Loucy (cell line): ENCODE data around the gene VTN.

Experiments used
- H2AFZ ChIP-seq: fragments of 200-600 bp; sonication (generic); 2 replicates; pipeline ENCODE4 v1.6.0; 2016; ENCODE audit warnings: antibody characterized with exemption, mild to moderate bottlenecking, low read length, moderate library complexity
- H3F3A ChIP-seq: fragments of 200-600 bp; 2 replicates; pipeline ENCODE4 v1.6.0; 2016; ENCODE audit warnings: antibody characterized with exemption, low read depth, mild to moderate bottlenecking
- H3K27me3 ChIP-seq: fragments of 200-600 bp; sonication (generic); 2 replicates; pipeline ENCODE4 v1.6.1; 2014; ENCODE audit warnings: low read length, mild to moderate bottlenecking; ENCODE audit not compliant: insufficient read depth, poor library complexity, severe bottlenecking
- H3K36me3 ChIP-seq: fragments of 200-600 bp; sonication (generic); 2 replicates; pipeline ENCODE4 v1.6.1; 2016; ENCODE audit warnings: low read length; ENCODE audit not compliant: insufficient read depth
- H3K4me1 ChIP-seq: fragments of 200-600 bp; sonication (generic); 2 replicates; pipeline ENCODE4 v1.5.1; 2014; ENCODE audit warnings: low read length, mild to moderate bottlenecking; ENCODE audit not compliant: insufficient read depth, poor library complexity, severe bottlenecking
- H3K4me2 ChIP-seq: fragments of 200-600 bp; sonication (generic); 2 replicates; pipeline ENCODE4 v1.6.0; 2014; ENCODE audit warnings: antibody characterized with exemption, low read length, low read depth, mild to moderate bottlenecking; ENCODE audit not compliant: poor library complexity, severe bottlenecking
- H3K4me3 ChIP-seq: fragments of 200-600 bp; sonication (generic); 2 replicates; pipeline ENCODE4 v1.5.1; 2014; ENCODE audit warnings: low read length, mild to moderate bottlenecking, mixed read lengths; ENCODE audit not compliant: poor library complexity, severe bottlenecking
- H3K79me2 ChIP-seq: fragments of 200-600 bp; sonication (generic); 2 replicates; pipeline ENCODE4 v1.6.1; 2014; ENCODE audit warnings: low read length; ENCODE audit not compliant: insufficient read depth
- H3K9ac ChIP-seq: fragments of 200-600 bp; sonication (generic); 2 replicates; pipeline ENCODE4 v1.6.0; 2014; ENCODE audit warnings: mild to moderate bottlenecking, low read depth, low read length, moderate library complexity; ENCODE audit not compliant: poor library complexity, severe bottlenecking
- H3K9me2 ChIP-seq: fragments of 200-600 bp; sonication (generic); replicated peaks from 2 replicates; pipeline ENCODE4 v1.6.1; 2016; ENCODE audit warnings: low read depth, low read length, mixed read lengths
- H3K9me3 ChIP-seq: fragments of 200-600 bp; sonication (generic); 2 replicates; pipeline ENCODE4 v1.6.1; 2014; ENCODE audit warnings: mild to moderate bottlenecking, antibody characterized with exemption, low read length, low read depth; ENCODE audit not compliant: insufficient read depth
- H4K20me1 ChIP-seq: fragments of 200-600 bp; sonication (generic); 2 replicates; pipeline ENCODE4 v1.6.0; 2014; ENCODE audit warnings: antibody characterized with exemption, low read length, mild to moderate bottlenecking; ENCODE audit not compliant: insufficient read depth, poor library complexity, severe bottlenecking
- EZH2phosphoT487 ChIP-seq: fragments of 200-600 bp; IDR thresholded peaks from 2 replicates; pipeline ENCODE4 v1.6.1; 2018; ENCODE audit warnings: antibody characterized with exemption, mild to moderate bottlenecking, moderate library complexity, borderline replicate concordance
- TF ChIP-seq, protein P1 (sequence below): fragments of 200-600 bp; sonication (generic); conservative IDR thresholded peaks from 2 replicates; pipeline ENCODE4 v1.5.1; 2014; ENCODE audit warnings: mild to moderate bottlenecking, antibody characterized with exemption, low read length

Gene VTN

DNA sequence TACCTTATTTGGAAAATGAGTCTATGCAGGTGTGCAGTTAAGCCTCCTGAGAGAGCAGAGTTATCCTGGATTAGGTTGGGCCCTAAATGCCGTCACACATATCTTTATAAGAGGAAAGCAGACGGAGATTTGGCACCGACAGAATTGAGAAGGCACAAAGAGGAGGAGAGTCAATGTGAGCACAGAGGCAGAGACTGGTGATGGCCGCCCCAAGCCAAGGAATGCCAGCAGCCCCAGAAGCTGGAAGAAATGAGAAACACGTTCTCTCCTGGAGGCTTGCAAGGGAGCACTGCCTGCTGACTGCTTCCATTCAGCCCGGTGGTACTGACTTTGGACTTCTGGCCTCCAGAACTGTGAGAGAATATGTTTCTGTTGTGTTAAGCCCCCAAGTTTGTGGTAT lies 32.7 kb upstream of the VTN start:
- no peaks in the 10 kb centered on the region for H3K4me1 ChIP-seq
- TF ChIP-seq, protein P1, sequence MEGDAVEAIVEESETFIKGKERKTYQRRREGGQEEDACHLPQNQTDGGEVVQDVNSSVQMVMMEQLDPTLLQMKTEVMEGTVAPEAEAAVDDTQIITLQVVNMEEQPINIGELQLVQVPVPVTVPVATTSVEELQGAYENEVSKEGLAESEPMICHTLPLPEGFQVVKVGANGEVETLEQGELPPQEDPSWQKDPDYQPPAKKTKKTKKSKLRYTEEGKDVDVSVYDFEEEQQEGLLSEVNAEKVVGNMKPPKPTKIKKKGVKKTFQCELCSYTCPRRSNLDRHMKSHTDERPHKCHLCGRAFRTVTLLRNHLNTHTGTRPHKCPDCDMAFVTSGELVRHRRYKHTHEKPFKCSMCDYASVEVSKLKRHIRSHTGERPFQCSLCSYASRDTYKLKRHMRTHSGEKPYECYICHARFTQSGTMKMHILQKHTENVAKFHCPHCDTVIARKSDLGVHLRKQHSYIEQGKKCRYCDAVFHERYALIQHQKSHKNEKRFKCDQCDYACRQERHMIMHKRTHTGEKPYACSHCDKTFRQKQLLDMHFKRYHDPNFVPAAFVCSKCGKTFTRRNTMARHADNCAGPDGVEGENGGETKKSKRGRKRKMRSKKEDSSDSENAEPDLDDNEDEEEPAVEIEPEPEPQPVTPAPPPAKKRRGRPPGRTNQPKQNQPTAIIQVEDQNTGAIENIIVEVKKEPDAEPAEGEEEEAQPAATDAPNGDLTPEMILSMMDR: no peak
- TF ChIP-seq EZH2phosphoT487: no peak

DNA sequence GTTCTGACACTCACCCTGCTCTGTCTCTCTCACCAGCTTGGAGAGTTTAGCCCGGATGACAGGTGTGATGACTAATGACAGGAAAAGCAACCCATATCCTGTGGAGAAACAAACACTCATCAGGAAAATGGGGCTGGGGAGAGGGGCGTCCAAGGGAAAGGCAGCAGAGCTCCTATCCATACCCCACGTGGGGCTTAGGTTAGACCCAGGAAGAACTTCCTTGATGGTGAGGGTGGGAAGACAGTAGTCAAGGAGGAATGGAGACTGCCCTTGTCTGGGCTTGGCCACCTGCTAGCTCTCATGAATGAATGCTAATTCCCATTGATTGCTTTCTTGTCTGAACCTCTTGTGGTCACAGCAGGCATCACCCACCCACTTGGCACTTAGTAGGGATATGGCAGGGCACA lies 32.1 kb upstream of the VTN start:
- Histone ChIP-seq H2AFZ (no peak overlapping the region), H3F3A (no peaks in the 10 kb centered on the region), H3K9me3 (no peaks in the 10 kb centered on the region), H3K27me3 (no peaks in the 10 kb centered on the region), H3K36me3 (no peaks in the 10 kb centered on the region), H3K9ac (no peak overlapping the region), H3K4me2 (no peak overlapping the region), H3K4me1 (no peaks in the 10 kb centered on the region), H3K79me2 (no peaks in the 10 kb centered on the region), H3K9me2 (no peaks in the 10 kb centered on the region), H3K4me3 (no peak overlapping the region), H4K20me1 (no peaks in the 10 kb centered on the region)
- TF ChIP-seq EZH2phosphoT487: no peak
- TF ChIP-seq, protein P1: no peak

More for the DNA sequence above, 32.7 kb upstream of the VTN start:
- no peaks in the 10 kb centered on the region for H3K36me3 ChIP-seq
- H3K27me3 ChIP-seq: no peaks in the 10 kb centered on the region
- H3F3A ChIP-seq: no peaks in the 10 kb centered on the region
- no peaks in the 10 kb centered on the region for H3K9me2 ChIP-seq
- H4K20me1 ChIP-seq: no peaks in the 10 kb centered on the region
- H3K9ac ChIP-seq: no peak overlapping the region
- H3K4me2 ChIP-seq: no peak overlapping the region
- no peak overlapping the region for H3K4me3 ChIP-seq
- no peaks in the 10 kb centered on the region for H3K79me2 ChIP-seq
- no peaks in the 10 kb centered on the region for H3K9me3 ChIP-seq
- no peak overlapping the region for H2AFZ ChIP-seq

DNA sequence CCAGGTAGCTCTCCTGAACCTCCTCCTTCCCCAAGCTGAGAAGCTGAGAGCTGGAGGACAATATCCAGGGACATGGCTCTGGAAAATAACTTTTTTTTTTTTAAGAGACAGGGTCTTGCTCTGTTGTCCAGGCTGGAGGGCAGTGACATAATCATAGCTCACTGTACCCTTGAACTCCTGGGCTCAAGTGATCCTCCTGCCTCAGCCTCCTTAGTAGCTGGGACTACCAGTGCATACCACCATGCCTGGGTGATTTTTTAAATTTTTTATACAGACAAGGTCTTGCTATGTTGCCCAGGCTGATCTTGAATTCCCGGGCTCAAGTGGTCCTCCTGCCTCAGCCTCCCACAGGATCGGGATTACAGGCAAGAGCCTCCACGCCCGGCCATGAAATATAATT lies 29.7 kb upstream of the VTN start:
- no peaks in the 10 kb centered on the region for H3F3A ChIP-seq

More for the DNA sequence above, 29.7 kb upstream of the VTN start:
- no peaks in the 10 kb centered on the region for H3K27me3 ChIP-seq
- H3K4me2 ChIP-seq: no peak overlapping the region
- H3K9me2 ChIP-seq: no peaks in the 10 kb centered on the region
- no peaks in the 10 kb centered on the region for H3K4me1 ChIP-seq
- H2AFZ ChIP-seq: no peak overlapping the region
- no peak overlapping the region for H3K4me3 ChIP-seq
- H4K20me1 ChIP-seq: no peaks in the 10 kb centered on the region
- H3K9me3 ChIP-seq: no peaks in the 10 kb centered on the region
- TF ChIP-seq, protein P1: no peak
- no peak for TF ChIP-seq EZH2phosphoT487
- no peak overlapping the region for H3K9ac ChIP-seq
- no peaks in the 10 kb centered on the region for H3K79me2 ChIP-seq
- no peaks in the 10 kb centered on the region for H3K36me3 ChIP-seq
